Measurements from ENCODE around the gene SCN2A.

DNA sequence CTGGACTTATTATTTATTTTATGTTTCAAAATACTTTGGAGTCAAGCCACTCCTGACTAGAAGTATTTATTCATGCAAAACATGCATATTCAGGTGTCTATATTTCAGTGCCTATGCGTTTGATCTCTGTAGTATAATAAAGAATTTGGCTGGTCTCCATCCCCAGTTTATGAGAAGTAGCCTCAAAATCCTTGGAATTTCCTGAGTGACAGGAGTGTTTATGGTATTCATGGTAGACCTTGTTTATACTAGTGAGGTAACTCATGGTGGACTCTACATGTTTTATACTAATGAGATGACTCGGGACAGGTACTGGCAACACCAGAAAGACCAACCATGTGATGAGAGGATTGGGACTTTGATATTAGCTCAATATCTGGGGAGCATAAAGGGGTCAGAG is 186.3 kb downstream of the SCN2A start:
- TF ChIP-seq CTCF (optimal IDR thresholded peaks at IDR 0.05 in 1 of 3, IDR thresholded peaks at IDR 0.05 in 1 of 3, conservative IDR thresholded peaks at IDR 0.05 in 1 of 3; ENCODE audit: extremely low read depth in 1 of 3, insufficient read depth in 2 of 3, low read length in 3 of 3): no peak
- TF ChIP-seq EZH2 (IDR thresholded peaks at IDR 0.05; ENCODE audit: low read length): no peak

Data from keratinocyte (primary cell).